COLO829 (cell line): ENCODE data around the gene CLSTN2.

ENCODE experiments used
- DNase-seq: peaks from one replicate; pipeline ENCODE4 v3.0.0; 2012; ENCODE audit warnings: low spot score

The CLSTN2 gene

DNA sequence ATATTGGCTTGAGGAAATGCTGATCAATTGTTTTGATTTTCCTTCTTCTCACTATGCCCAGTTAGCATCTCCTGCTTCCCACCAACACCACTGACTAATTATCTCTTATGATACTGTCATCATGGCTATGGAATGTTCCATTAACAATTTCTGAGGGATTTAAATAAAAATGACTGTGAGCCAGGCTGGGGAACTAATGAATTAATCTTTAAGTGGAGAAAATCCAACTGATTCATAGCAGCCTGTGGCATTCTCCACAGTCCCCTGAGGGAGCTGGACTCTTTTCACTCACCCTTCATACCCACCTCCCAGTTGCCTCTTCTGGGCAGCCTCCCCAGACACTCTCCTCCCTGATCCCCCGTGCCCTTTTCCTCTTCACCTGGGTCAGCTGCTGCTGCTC, 353.6 kb downstream of the CLSTN2 start:
- DNase-seq: no peak

GRCh38 chr3:140290105-140290504, 355.1 kb downstream of the CLSTN2 start:
- DNase-seq: no peak

- no peak for DNase-seq
Measured at GRCh38 chr3:140292170-140292569, 357.2 kb downstream of the CLSTN2 start.

DNA sequence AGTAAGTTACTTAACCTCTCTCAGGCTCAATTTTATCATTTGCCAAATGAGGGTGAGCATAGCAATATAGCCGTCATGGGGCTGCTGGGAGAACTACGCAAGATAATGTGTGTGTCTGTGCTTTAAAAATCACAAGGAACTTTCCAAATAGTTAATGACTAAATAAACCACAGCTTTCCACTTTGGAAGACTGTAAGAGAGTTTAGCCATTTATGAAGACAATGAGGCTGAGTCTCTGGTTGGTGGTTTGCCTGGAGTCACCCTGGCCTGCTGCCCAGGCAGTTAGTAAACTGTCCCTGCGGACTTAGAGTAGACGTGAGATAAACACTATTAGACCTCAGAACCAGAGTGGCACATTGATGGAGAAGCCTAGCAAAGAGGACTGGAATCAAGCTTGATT, 357.7 kb downstream of the CLSTN2 start:
- DNase-seq: no peak

DNA sequence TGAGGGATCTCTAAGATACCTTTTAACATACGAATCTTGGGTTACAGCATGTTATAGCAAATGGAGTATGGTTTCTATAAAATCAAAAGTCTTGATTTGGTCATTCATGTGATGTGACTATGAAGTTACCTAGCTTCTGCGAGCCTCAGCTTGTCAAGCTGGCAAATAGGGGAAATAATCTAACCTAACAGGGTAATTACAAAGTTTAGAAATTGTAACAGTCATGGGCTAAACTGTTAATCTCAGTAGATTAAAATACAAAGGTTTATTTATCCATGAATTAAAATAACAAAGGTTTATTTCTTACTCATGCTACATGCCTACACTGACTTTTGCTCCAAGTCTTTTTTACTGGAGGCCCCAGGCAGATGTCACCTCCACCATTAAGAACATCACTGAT, 359.1 kb downstream of the CLSTN2 start:
- DNase-seq: no peak

DNA sequence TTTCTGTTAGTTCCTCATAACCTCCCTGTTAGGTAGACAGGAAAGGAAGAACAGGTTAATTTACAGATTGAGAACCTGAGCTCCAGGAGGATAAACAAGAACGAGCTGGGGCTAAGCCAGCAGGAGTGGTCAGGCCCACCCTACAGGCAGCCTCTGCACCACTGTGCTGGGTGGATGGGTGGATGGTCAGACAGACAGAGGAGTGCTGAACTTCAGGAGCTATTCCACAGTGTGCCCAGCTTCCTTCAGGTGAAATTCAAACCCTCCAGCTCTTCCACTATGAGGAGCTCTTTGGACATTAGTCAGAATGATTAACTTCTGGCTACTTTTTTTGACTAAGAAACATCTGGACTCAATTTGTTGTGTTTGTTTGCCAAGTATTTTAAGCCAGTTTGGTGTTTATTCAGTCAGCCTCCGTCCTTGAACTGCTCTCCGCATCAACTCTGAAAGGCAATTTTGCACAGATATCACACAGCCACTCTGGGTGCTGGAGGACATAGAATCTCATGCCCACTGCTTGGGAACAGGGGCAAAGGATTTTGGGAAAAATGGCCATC, 361.9 kb downstream of the CLSTN2 start:
- no peak for DNase-seq

GRCh38 chr3:140298043-140298442, 363.1 kb downstream of the CLSTN2 start:
- no peak for DNase-seq

DNA sequence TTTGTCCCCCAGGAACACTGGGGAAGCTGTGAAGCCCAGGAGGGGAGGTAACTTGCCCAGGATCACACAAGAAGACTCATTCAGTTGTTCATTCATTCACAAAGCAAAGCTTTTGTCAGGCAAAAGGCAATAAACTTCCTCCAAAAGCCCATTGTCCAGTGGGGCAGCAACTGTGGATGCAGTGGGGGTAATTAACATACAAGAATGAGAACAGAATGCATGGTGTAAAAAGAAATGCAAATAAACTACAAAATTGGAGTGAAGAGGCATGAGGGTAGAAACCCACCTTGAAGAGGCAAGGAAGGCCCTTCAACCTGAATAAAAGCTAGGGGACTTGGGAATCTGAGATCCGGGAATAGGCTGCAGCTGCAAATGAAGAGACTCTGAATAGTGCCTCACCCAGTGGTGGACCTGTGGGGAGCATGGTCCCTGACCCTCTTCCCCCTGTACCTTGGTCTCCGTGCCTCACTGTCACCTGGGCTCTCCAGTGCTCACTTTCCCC, 363.6 kb downstream of the CLSTN2 start:
- DNase-seq: no peak

DNA sequence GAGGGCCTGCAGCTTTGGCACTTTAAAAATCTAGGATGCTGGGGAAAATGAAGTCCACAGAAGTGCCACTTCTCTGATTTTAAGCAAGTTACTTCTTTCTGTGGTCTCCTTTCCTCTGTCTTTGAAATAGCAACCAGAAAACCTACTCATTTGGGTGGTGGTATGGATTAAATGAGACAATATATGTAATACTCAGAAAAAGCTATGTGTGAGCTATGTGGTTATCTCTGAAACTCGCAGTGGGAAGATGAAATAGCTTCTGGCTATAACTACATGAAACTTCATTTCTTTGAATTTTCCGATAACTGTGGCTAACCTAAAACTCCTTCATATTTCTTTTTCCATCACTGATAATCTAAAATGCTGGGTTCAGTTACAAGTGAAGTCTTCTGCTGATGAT, 368.9 kb downstream of the CLSTN2 start:
- no peak for DNase-seq

GRCh38 chr3:140308535-140308934, 373.6 kb downstream of the CLSTN2 start:
- no peak for DNase-seq

GRCh38 chr3:140311428-140311827, 376.4 kb downstream of the CLSTN2 start:
- DNase-seq: no peak

GRCh38 chr3:140315955-140316354, 381.0 kb downstream of the CLSTN2 start:
- DNase-seq: no peak

DNA sequence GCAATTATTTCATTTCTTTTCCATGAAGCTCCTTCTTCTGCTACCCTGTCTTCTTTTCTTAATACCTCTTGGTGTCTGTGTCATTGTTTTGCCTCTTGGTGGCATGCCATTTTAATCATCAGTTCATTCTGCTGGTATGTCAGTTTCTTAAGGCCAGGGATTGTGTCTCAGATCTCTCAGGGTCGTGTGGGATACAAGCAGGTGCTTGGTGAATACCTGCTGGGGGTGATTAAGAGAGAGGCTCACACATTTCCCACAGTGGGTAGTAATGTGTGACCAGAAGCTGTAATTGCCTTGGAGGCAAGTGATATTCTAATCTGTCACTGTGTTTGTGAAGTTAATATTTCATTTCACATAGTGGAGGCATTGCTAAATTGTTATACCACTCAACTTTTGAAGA, 381.5 kb downstream of the CLSTN2 start:
- DNase-seq: no peak

- no peak for DNase-seq
Measured at GRCh38 chr3:140316868-140317400, 381.9 kb downstream of the CLSTN2 start.

DNA sequence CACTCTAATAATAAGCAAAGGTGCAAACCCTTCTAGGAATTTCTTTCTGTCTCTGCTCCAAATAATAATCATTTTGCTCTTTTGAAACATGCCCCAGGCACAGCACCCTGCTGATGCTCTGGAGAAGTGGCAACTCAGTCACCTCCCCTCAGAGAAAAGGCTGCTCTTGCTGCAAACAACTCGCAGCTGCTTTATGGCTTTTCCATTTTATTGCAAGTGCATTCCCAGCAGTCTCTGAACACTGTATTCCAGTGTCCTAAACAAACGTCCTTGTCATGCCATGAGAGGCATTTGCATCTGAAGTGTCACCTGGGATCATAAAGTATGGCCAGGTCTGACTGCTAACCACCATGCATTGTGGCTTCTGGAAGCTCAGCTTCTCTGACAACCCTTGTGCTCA, 384.8 kb downstream of the CLSTN2 start:
- no peak for DNase-seq

- no peak for DNase-seq
Measured at GRCh38 chr3:140323561-140323960, 388.6 kb downstream of the CLSTN2 start.

- DNase-seq: no peak
Measured at GRCh38 chr3:140332131-140332530, 397.1 kb downstream of the CLSTN2 start.

GRCh38 chr3:140334132-140334929, 399.3 kb downstream of the CLSTN2 start:
- DNase-seq: no peak

DNA sequence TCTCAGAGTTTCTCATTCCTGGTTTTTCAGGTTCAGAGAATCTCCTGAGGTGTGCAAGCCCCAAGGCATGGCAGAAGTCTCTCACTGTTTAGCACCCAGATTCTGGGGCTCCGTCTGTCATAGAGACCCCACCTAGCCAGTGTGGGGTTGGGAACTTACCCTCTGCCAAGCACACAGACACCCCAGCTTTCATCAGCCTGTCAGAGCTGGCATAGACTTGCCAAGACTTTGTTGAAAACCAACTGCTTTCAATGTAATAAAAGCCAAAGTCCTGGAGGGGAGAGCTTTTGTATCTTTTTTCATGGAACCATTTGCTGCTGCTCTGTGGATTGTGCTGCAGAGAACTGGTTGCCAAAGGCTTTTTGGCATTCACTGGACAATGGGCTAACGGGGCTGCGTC, 401.5 kb downstream of the CLSTN2 start:
- no peak for DNase-seq

DNA sequence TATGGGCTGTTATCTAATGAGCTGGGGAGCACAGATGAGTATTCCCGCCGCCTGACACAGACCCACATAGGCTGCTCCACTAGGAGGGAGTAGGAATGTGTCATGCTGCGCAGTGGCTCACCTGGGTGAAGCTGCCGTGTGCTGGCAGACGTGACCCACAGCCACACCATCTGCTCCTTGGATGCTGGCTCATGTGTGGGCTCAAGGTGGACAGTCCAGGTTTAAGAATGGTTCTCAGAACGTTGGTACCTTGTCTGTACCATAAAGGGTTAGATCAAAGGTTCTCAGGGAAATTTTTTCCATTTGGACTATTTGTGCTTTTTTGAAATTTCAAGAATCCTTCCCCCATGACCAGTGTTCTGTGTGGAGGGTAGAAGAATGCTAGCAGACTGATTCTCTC, 403.9 kb downstream of the CLSTN2 start:
- no peak for DNase-seq

DNA sequence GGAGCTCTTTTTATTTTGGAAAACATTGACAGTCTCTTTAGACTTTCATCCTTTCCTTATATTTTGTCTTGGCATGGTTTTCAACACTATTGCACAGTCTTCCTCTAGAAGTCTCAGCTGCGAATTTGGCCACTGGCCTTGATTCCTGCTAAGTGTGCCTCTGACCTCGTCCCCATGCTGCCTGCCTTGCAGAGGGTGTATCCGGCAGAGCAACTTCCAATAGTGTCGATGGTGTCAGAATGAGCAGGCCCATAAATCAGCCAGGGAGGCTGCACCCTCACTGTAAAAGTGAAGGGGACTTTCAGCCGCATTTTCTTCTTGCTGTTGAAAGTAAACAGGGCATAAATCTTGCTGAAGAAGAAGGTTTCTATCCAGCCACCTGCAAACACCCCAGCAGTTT, 406.2 kb downstream of the CLSTN2 start:
- DNase-seq: no peak

DNA sequence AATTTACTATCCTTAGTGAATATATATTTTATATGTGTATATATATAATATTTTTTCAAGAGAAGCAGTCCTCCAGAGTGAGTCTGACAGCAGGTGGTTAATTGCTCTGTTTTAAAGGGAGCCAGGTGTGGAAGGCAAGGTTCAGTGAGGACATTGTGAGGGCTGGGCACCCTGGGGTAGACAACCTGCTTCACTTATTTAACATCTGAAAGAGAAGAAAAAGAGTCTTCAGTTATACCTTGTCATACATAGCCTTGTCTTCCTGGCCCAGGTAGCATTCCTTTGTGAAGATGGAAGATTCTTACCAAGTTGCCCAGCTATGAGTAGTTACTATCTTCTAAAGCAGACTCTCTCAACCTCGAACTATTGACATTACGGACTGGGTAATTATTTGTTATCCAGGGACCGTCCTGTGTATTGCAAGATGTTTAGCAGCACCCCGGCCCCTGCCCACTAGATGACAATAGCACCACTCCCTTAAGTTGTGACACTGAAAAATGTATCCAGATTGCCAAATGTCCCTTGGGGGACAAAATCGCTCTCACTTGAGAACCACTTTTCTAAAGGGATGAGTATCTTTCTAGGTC, 406.9 kb downstream of the CLSTN2 start:
- no peak for DNase-seq

DNA sequence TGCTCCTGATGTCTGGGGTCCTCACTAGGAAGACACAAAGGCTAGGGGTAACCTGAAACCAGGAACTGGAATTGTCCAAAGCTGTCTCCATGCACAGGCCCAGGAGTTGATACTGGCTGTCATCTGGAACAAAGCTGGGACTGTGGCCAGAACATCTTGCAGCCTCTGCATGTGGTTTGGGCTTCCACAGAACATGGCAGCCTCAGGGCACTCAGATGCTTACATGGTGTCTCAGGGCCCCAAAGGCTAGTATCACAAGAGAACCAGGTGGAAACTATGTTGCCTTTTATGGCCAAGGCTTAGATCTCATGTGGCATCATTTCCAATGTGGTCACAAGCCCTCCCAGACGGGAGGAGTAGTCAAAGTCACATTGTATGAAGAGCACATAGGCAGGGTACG, 407.7 kb downstream of the CLSTN2 start:
- no peak for DNase-seq
